Fibroblast of the aortic adventitia (primary cell): ENCODE measurements around the gene AS3MT. TPM values are rescaled to one million over a fixed set of nuclear protein-coding genes. Genes with fewer than 3 reads are reported as not detected.

Source experiments
- DNase-seq: peaks from one replicate; pipeline ENCODE4 v3.0.0-alpha.2; 2010; ENCODE audit warnings: low read depth
- H3K4me3 ChIP-seq: 2 replicates; pipeline ENCODE4 v1.5.1; 2011; ENCODE audit warnings: low read depth, mild to moderate bottlenecking, control low read depth, low read length, moderate library complexity
- CTCF ChIP-seq: IDR thresholded peaks from 2 replicates; pipeline ENCODE4 v1.5.1; 2011; ENCODE audit warnings: mild to moderate bottlenecking, low read length, control low read depth, inconsistent platforms; ENCODE audit not compliant: insufficient read depth
- total RNA-seq: library from RNA; depleted of rRNA; stranded (reverse); fragments of >200 nt; gene quantifications from 2 replicates; pipeline ENCODE4 v1.2.3, GENCODE V29; 2012; ENCODE audit warnings: low replicate concordance

AS3MT gene
- total RNA-seq, 1 donor = 2.9 TPM

GRCh38 chr10:102878629-102879028 is 9.4 kb downstream of the AS3MT start:
- H3K4me3 ChIP-seq = no peak overlapping the region
- no peak for TF ChIP-seq CTCF

GRCh38 chr10:102880256-102880655 is 11.0 kb downstream of the AS3MT start:
- no peak overlapping the region for H3K4me3 ChIP-seq
- DNase-seq = peak; percentile 26
- no peak for TF ChIP-seq CTCF

More at GRCh38 chr10:102878629-102879028, 9.4 kb downstream of the AS3MT start:
- DNase-seq = no peak

GRCh38 chr10:102888048-102888447 is 18.8 kb downstream of the AS3MT start:
- no peak for TF ChIP-seq CTCF
- H3K4me3 ChIP-seq = no peak overlapping the region
- no peak for DNase-seq

GRCh38 chr10:102894466-102895213 is 25.4 kb downstream of the AS3MT start:
- no peak overlapping the region for H3K4me3 ChIP-seq
- no peak for TF ChIP-seq CTCF
- DNase-seq = no peak

- no peak for DNase-seq
- no peak for TF ChIP-seq CTCF
- H3K4me3 ChIP-seq = no peak overlapping the region
Observed at GRCh38 chr10:102900006-102900405, 30.7 kb downstream of the AS3MT start.

GRCh38 chr10:102904346-102904745 is 35.1 kb downstream of the AS3MT start:
- TF ChIP-seq CTCF = no peak
- no peak overlapping the region for H3K4me3 ChIP-seq
- DNase-seq = no peak

- no peak for TF ChIP-seq CTCF
- no peak for DNase-seq
- H3K4me3 ChIP-seq = no peak overlapping the region
Observed at GRCh38 chr10:102906507-102906906, 37.2 kb downstream of the AS3MT start.
